WI38 (cell line): Measurements from ENCODE around the gene FBLN7.

Source experiments
- H3K4me3 ChIP-seq: 2 replicates; pipeline ENCODE4 v1.5.1; 2011; ENCODE audit warnings: low read depth, mild to moderate bottlenecking, control low read depth, low read length
- CTCF ChIP-seq: IDR thresholded peaks from 2 replicates; pipeline ENCODE4 v1.5.1; 2012; ENCODE audit warnings: low read depth, mild to moderate bottlenecking, control low read depth, low read length

The FBLN7 gene

GRCh38 chr2:112150447-112150846 lies 12.3 kb downstream of the FBLN7 start:
- no peak overlapping the region for H3K4me3 ChIP-seq
- no peak for TF ChIP-seq CTCF

GRCh38 chr2:112150851-112151250 lies 12.7 kb downstream of the FBLN7 start:
- no peak for TF ChIP-seq CTCF

GRCh38 chr2:112151271-112151670 lies 13.1 kb downstream of the FBLN7 start:
- no peak overlapping the region for H3K4me3 ChIP-seq
- TF ChIP-seq CTCF, result no peak

More at GRCh38 chr2:112150851-112151250, 12.7 kb downstream of the FBLN7 start:
- no peak overlapping the region for H3K4me3 ChIP-seq

- H3K4me3 ChIP-seq, result no peak overlapping the region
- no peak for TF ChIP-seq CTCF
These were observed 13.7 kb downstream of the FBLN7 start for GRCh38 chr2:112151701-112152440.

GRCh38 chr2:112152476-112153178 lies 14.4 kb downstream of the FBLN7 start:
- H3K4me3 ChIP-seq, result no peak overlapping the region
- TF ChIP-seq CTCF, result no peak

- H3K4me3 ChIP-seq, result no peak overlapping the region
- no peak for TF ChIP-seq CTCF
These were observed 14.9 kb downstream of the FBLN7 start for GRCh38 chr2:112153179-112153490.

- TF ChIP-seq CTCF, result no peak
These were observed 15.3 kb downstream of the FBLN7 start for GRCh38 chr2:112153501-112153900.

More at GRCh38 chr2:112153501-112153900, 15.3 kb downstream of the FBLN7 start:
- H3K4me3 ChIP-seq, result no peak overlapping the region
